Stimulated activated naive CD8-positive, alpha-beta T cell treated with anti-CD3 and anti-CD28 coated beads, Interleukin-15, Interleukin-2, amounts not matched to agents 100 ng/mL and 50 ng/mL, for 24 hours (primary cell): ENCODE measurements around the gene CXCR2.
"Not testable (repeated sequence)": the region's sequence is repeated elsewhere in the genome, so short reads cannot be mapped to it uniquely, and the experiment has no call there.

Experiments used
- H3K27ac Mint-ChIP-seq: one replicate; pipeline ENCODE4 v1.8.0; 2021; ENCODE audit warnings: mild to moderate bottlenecking, mixed read lengths
- H3K27me3 Mint-ChIP-seq: one replicate; pipeline ENCODE4 v1.8.0; 2021; ENCODE audit warnings: mixed read lengths
- H3K36me3 Mint-ChIP-seq: one replicate; pipeline ENCODE4 v1.8.0; 2021; ENCODE audit warnings: low read depth, mixed read lengths
- H3K4me1 Mint-ChIP-seq: one replicate; pipeline ENCODE4 v1.8.0; 2021; ENCODE audit warnings: low read depth, mixed read lengths
- H3K4me3 Mint-ChIP-seq: one replicate; pipeline ENCODE4 v1.8.0; 2021; ENCODE audit warnings: mild to moderate bottlenecking, mixed read lengths
- H3K9me3 Mint-ChIP-seq: one replicate; pipeline ENCODE4 v1.8.0; 2021; ENCODE audit warnings: mixed read lengths

Gene CXCR2

GRCh38 chr2:218122286-218122685 is 3.5 kb upstream of the CXCR2 start:
- not testable (repeated sequence) for H3K4me1 Mint-ChIP-seq, H3K27ac Mint-ChIP-seq, H3K4me3 Mint-ChIP-seq, H3K27me3 Mint-ChIP-seq, H3K36me3 Mint-ChIP-seq
- H3K9me3 Mint-ChIP-seq: peaks cover 16% of the 10 kb centered on the region

- Mint-ChIP-seq H3K4me3 (no peak overlapping the region), H3K27ac (no peak overlapping the region), H3K9me3 (peaks cover 13% of the 10 kb centered on the region), H3K27me3 (peaks cover 5% of the 10 kb centered on the region), H3K4me1 (peaks cover 4% of the 10 kb centered on the region), H3K36me3 (no peaks in the 10 kb centered on the region)
Measured at GRCh38 chr2:218123986-218124385, 1.8 kb upstream of the CXCR2 start.

- H3K4me1 Mint-ChIP-seq: peaks cover 4% of the 10 kb centered on the region
- H3K36me3 Mint-ChIP-seq: no peaks in the 10 kb centered on the region
- no peak overlapping the region for H3K27ac Mint-ChIP-seq
- H3K4me3 Mint-ChIP-seq: no peak overlapping the region
- H3K9me3 Mint-ChIP-seq: peaks cover 13% of the 10 kb centered on the region
- H3K27me3 Mint-ChIP-seq: peaks cover 5% of the 10 kb centered on the region
Measured at GRCh38 chr2:218125095-218125494, 733 bp upstream of the CXCR2 start.

GRCh38 chr2:218127929-218128455 is 2.2 kb downstream of the CXCR2 start:
- no peaks in the 10 kb centered on the region for H3K9me3 Mint-ChIP-seq
- no peak overlapping the region for H3K27ac Mint-ChIP-seq
- no peaks in the 10 kb centered on the region for H3K36me3 Mint-ChIP-seq
- H3K4me3 Mint-ChIP-seq: no peak overlapping the region
- H3K4me1 Mint-ChIP-seq: peaks cover 4% of the 10 kb centered on the region
- H3K27me3 Mint-ChIP-seq: peaks cover 5% of the 10 kb centered on the region

- Mint-ChIP-seq H3K9me3 (no peaks in the 10 kb centered on the region), H3K4me1 (peaks cover 4% of the 10 kb centered on the region), H3K27me3 (peaks cover 5% of the 10 kb centered on the region), H3K4me3 (no peak overlapping the region), H3K27ac (peak overlapping the region; percentile 57), H3K36me3 (no peaks in the 10 kb centered on the region)
Measured at GRCh38 chr2:218128781-218129457, 3.1 kb downstream of the CXCR2 start.

GRCh38 chr2:218129458-218130135 is 3.8 kb downstream of the CXCR2 start:
- Mint-ChIP-seq H3K4me1 (peaks cover 4% of the 10 kb centered on the region), H3K36me3 (no peaks in the 10 kb centered on the region), H3K4me3 (no peak overlapping the region), H3K27me3 (peaks cover 9% of the 10 kb centered on the region), H3K9me3 (no peaks in the 10 kb centered on the region), H3K27ac (peak overlapping the region; percentile 57)

- no peak overlapping the region for H3K27ac Mint-ChIP-seq
- H3K9me3 Mint-ChIP-seq: no peaks in the 10 kb centered on the region
- H3K36me3 Mint-ChIP-seq: no peaks in the 10 kb centered on the region
- H3K4me1 Mint-ChIP-seq: peaks cover 4% of the 10 kb centered on the region
- H3K27me3 Mint-ChIP-seq: peaks cover 10% of the 10 kb centered on the region
- no peak overlapping the region for H3K4me3 Mint-ChIP-seq
Measured at GRCh38 chr2:218130377-218130776, 4.5 kb downstream of the CXCR2 start.

GRCh38 chr2:218130822-218131221 is 5.0 kb downstream of the CXCR2 start:
- no peak overlapping the region for H3K27ac Mint-ChIP-seq
- H3K27me3 Mint-ChIP-seq: peaks cover 10% of the 10 kb centered on the region
- no peaks in the 10 kb centered on the region for H3K36me3 Mint-ChIP-seq
- H3K9me3 Mint-ChIP-seq: no peaks in the 10 kb centered on the region
- H3K4me3 Mint-ChIP-seq: no peak overlapping the region
- no peaks in the 10 kb centered on the region for H3K4me1 Mint-ChIP-seq

GRCh38 chr2:218137514-218137913 is 11.7 kb downstream of the CXCR2 start:
- H3K36me3 Mint-ChIP-seq: no peaks in the 10 kb centered on the region
- H3K27me3 Mint-ChIP-seq: peaks cover 43% of the 10 kb centered on the region
- H3K4me3 Mint-ChIP-seq: no peak overlapping the region
- no peak overlapping the region for H3K27ac Mint-ChIP-seq
- H3K9me3 Mint-ChIP-seq: no peaks in the 10 kb centered on the region
- H3K4me1 Mint-ChIP-seq: no peaks in the 10 kb centered on the region

- Mint-ChIP-seq H3K4me3 (no peak overlapping the region), H3K27ac (no peak overlapping the region), H3K27me3 (peaks cover 43% of the 10 kb centered on the region)
Measured at GRCh38 chr2:218138047-218138446, 12.2 kb downstream of the CXCR2 start.

GRCh38 chr2:218145124-218145523 is 19.3 kb downstream of the CXCR2 start:
- no peak overlapping the region for H3K27ac Mint-ChIP-seq

More at GRCh38 chr2:218138047-218138446, 12.2 kb downstream of the CXCR2 start:
- H3K9me3 Mint-ChIP-seq: no peaks in the 10 kb centered on the region
- no peaks in the 10 kb centered on the region for H3K4me1 Mint-ChIP-seq
- H3K36me3 Mint-ChIP-seq: no peaks in the 10 kb centered on the region

GRCh38 chr2:218146056-218146455 is 20.2 kb downstream of the CXCR2 start:
- Mint-ChIP-seq H3K27me3 (peaks cover 5% of the 10 kb centered on the region), H3K9me3 (no peaks in the 10 kb centered on the region), H3K27ac (no peak overlapping the region), H3K36me3 (no peaks in the 10 kb centered on the region), H3K4me1 (no peaks in the 10 kb centered on the region), H3K4me3 (no peak overlapping the region)

More at GRCh38 chr2:218145124-218145523, 19.3 kb downstream of the CXCR2 start:
- H3K4me3 Mint-ChIP-seq: no peak overlapping the region
- H3K4me1 Mint-ChIP-seq: no peaks in the 10 kb centered on the region
- no peaks in the 10 kb centered on the region for H3K36me3 Mint-ChIP-seq
- peaks cover 8% of the 10 kb centered on the region for H3K27me3 Mint-ChIP-seq
- H3K9me3 Mint-ChIP-seq: no peaks in the 10 kb centered on the region

GRCh38 chr2:218149098-218149497 is 23.3 kb downstream of the CXCR2 start:
- no peak overlapping the region for H3K4me3 Mint-ChIP-seq
- H3K27ac Mint-ChIP-seq: no peak overlapping the region
- no peaks in the 10 kb centered on the region for H3K4me1 Mint-ChIP-seq
- no peaks in the 10 kb centered on the region for H3K9me3 Mint-ChIP-seq
- no peaks in the 10 kb centered on the region for H3K36me3 Mint-ChIP-seq
- no peaks in the 10 kb centered on the region for H3K27me3 Mint-ChIP-seq

GRCh38 chr2:218149848-218150440 is 24.1 kb downstream of the CXCR2 start:
- Mint-ChIP-seq H3K4me3 (no peak overlapping the region), H3K27ac (no peak overlapping the region), H3K36me3 (no peaks in the 10 kb centered on the region), H3K9me3 (no peaks in the 10 kb centered on the region), H3K4me1 (no peaks in the 10 kb centered on the region), H3K27me3 (no peaks in the 10 kb centered on the region)

GRCh38 chr2:218152172-218152571 is 26.3 kb downstream of the CXCR2 start:
- no peak overlapping the region for H3K4me3 Mint-ChIP-seq
- no peaks in the 10 kb centered on the region for H3K27me3 Mint-ChIP-seq
- H3K4me1 Mint-ChIP-seq: no peaks in the 10 kb centered on the region
- no peak overlapping the region for H3K27ac Mint-ChIP-seq
- H3K9me3 Mint-ChIP-seq: no peaks in the 10 kb centered on the region
- H3K36me3 Mint-ChIP-seq: no peaks in the 10 kb centered on the region
